GM13976 (cell line): Measurements from ENCODE around the gene PPM1G.
A peak's percentile ranks its signal among the peaks of the same experiment; 100 is the strongest.
"Not testable (repeated sequence)": the region's sequence is repeated elsewhere in the genome, so short reads cannot be mapped to it uniquely, and the experiment has no call there.

Experiments
- DNase-seq: peaks from one replicate; pipeline ENCODE4 v3.0.0; 2012; ENCODE audit warnings: low spot score
- in situ Hi-C: fragments of 300-500 bp; cut with MboI; formaldehyde crosslinking; loops from one replicate; pipeline ENCODE4 v1.12.0; 2022; ENCODE audit warnings: low sequenced_read_pairs, mixed read lengths, inconsistent platforms; ENCODE audit not compliant: unreplicated experiment
- TF ChIP-seq, protein P1 (sequence below): IDR thresholded peaks from 2 replicates; pipeline ENCODE4 v1.5.1; 2012; ENCODE audit warnings: borderline replicate concordance, mild to moderate bottlenecking; ENCODE audit not compliant: insufficient read depth; ENCODE audit errors: extremely low read depth, missing control alignments, control extremely low read depth

PPM1G gene

DNA sequence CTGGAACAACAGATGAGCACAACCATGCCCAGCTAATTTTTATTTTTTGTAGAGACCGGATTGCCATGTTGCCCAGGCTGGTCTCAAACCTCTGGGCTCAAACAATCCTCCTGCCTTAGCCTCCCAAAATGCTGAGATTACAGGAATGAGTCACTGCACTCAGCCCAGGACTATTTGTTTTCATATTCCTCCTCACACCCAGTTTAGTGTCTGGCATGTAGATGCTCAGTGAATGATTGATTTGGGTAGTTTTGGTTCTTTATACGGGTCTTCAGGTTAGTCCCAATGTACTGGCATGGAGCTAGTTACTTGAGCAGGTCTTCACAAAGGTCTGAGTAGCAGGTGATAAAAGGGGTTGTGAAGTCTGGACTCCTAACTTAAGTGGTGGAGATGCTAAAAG, 45.5 kb downstream of the PPM1G start:
- TF ChIP-seq, protein P1, sequence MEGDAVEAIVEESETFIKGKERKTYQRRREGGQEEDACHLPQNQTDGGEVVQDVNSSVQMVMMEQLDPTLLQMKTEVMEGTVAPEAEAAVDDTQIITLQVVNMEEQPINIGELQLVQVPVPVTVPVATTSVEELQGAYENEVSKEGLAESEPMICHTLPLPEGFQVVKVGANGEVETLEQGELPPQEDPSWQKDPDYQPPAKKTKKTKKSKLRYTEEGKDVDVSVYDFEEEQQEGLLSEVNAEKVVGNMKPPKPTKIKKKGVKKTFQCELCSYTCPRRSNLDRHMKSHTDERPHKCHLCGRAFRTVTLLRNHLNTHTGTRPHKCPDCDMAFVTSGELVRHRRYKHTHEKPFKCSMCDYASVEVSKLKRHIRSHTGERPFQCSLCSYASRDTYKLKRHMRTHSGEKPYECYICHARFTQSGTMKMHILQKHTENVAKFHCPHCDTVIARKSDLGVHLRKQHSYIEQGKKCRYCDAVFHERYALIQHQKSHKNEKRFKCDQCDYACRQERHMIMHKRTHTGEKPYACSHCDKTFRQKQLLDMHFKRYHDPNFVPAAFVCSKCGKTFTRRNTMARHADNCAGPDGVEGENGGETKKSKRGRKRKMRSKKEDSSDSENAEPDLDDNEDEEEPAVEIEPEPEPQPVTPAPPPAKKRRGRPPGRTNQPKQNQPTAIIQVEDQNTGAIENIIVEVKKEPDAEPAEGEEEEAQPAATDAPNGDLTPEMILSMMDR, result no peak
- in situ Hi-C loops, result no loop called here
- DNase-seq, result no peak

DNA sequence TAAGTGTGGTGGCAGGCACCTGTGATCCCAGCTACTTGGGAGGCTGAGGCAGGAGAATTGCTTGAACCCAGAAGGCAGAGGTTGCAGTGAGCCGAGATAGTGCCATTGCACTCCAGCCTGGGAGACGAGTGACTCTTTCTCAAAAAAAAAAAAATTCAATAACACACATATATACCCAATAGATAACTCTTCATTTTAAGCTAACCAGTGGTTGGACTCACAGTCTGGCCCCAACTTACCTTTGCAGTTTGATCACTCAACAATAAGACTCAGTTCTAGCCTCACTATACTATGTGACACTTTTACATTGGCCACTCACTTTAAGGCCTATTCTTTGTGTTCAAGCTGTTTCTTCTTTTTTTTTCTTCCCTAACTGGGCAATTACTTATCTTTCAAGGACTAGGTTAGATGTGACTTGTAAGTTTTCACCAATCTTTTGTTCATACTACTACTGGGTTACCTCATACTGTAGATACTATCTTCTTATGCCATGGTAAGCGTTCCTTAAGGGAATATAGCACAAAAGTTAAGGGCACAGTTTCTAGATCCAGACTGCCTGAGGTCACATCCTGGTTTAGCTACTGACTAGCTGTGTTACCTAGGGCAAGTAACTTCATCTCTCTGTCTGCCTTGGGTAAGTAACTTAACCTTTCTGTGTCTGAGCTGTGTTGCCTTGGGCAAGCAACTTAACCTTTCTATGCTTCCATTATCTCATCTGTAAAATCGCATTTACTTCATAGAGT, 46.5 kb downstream of the PPM1G start:
- DNase-seq, result no peak
- in situ Hi-C loops, result no loop called here
- TF ChIP-seq, protein P1, result no peak

DNA sequence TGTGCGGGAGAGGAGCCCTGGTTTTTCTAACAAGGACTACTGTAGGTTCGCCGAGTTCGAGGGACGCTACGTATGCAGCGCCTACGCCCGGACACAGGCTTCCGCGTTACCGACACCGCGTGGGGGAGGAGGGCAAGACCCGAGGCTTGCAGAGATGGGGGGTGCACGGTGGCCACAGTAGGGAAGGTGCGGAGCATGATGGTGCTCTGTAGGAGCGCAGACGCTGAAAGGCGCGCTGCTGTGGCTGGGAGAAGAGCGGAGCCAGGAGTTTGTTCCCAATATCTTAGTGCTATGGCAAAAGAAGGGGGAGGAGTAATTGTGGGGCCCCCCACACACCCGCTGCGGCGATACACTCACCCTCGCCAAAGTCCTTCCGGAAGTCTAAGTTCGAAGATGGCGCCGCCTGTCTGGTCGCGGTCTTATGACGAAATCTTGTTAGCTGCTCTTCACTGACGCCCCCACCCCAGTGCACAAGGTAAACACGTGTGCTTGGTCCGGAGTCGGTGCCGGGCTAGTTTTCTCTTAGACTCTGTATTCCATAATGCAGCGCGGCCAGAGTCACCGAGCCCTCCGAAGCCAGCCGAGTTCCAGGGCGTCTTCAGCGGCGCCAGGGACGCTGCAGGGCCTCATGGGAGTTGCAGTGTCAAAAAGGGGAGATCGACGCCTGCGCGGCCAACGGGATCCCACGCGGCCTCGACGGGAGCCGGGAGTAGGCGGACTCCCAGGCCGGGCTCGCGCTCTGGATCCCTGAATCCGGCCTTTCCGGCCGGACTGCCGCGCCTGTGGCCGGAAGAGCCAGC, 52.8 kb downstream of the PPM1G start, which contains the start of gene GTF3C2:
GTF3C2 (minus strand) TSS at position 383 of the 800 bp plus-strand sequence. CDS start 13,210 bp downstream, outside the sequence.
- in situ Hi-C loops, result no loop called here
- TF ChIP-seq, protein P1, result no peak
- peak; percentile 92 for DNase-seq

DNA sequence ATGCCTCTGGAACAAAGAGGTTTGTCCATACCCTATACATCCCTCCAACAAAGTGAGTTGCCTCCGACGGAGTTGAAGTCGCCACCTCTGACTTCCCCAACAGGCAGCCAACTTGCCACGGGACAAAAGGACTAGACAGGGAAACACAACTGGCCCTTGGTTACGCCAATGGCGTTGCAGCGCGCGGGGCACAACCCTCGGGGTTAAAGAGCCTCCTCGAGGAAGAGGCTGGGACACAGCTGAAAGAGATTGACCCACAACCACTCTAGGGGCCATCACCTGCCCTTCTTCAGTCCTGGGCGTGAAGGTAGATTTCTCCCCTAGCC, 53.4 kb downstream of the PPM1G start:
- peak; percentile 74 for DNase-seq
- in situ Hi-C loops, result no loop called here
- TF ChIP-seq, protein P1, result no peak

DNA sequence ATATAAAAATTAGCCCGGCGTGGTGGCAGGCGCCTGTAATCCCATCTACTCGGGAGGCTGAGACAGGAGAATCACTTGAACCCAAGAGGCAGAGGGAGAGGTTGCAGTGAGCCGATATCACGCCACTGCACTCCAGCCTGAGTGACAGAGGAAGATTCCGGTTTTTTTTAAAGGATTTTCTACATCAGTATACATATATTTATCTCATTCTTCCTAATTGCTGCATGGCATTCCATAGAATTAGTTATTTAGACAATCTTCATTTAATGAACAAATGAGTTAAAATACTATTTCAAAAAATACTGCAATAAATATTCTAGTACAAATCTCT, 54.8 kb downstream of the PPM1G start:
- TF ChIP-seq, protein P1, result no peak
- no peak for DNase-seq
- in situ Hi-C loops, result no loop called here

DNA sequence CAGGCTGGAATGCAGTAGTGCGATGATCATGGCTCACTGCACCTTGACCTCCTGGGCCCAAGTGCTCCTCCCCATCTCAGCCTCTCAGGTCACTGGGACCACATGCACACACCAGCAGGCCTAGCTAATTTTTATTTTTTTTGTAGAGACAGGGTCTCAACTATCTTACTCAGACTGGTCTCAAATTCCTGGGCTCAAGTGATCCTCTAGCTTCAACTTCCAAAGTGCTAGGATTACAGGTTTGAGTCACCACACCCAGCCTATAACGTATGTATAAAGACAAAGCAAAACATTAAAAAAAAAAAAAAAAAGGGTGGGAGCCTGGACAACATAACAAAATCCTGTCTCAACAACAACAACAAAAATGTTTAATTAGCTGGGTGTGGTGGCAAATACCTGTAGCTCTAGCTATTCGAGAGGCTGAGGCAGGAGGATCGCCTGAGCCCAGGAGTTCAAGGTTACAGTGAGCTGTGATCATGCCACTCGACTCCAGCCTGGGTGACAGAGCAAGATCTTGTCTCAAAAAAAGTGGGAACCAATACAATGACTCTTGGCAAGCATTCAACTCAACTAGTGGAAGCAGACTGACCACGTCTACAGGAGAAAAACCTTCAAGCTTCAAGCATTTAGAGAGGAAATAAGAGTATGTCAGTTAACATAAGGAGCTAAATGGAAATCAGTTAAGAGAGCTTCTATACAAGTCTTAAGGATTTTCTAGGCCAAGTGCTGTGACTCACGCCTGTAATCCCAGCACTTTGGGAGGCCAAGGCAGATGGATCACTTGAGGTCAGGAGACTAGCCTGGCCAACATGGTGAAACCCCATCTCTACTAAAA, 55.4 kb downstream of the PPM1G start:
- DNase-seq, result no peak
- TF ChIP-seq, protein P1, result no peak
- in situ Hi-C loops, result no loop called here

DNA sequence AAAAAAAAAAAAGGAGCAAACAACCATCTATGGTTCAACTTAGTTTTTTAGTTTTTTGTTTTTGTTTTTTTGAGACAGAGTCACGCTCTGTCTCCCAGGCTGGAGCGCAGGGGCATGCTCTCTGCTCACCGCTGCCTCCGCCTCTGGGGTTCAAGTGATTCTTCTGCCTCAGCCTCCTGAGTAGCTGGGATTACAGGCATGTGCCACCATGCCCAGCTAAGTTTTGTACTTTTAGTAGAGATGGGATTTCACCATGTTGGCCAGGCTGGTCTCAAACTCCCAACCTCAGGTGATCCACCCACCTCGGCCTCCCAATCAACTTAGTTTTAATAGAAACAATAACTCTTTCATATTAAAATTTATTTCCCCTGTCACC, 56.0 kb downstream of the PPM1G start:
- DNase-seq, in situ Hi-C loops: not testable (repeated sequence)
